Keratinocyte (primary cell): ENCODE results near the gene SNX8. TPM values are rescaled to one million over a fixed set of nuclear protein-coding genes. Genes with fewer than 3 reads are reported as not detected.

Source experiments
- DNase-seq: peaks from one replicate; pipeline ENCODE4 v3.0.0-alpha.2; 2011; ENCODE audit warnings: low read depth, missing footprints, low spot score
- FAIRE-seq: peaks from 2 replicates; lab custom pipeline; 2011; peaks lifted over from hg19 to GRCh38; lab: Jason Lieb, UNC
- H2AFZ ChIP-seq: 2 replicates; pipeline ENCODE4 v1.6.0; 2012; ENCODE audit warnings: low read length, control low read depth, inconsistent platforms; ENCODE audit not compliant: control insufficient read depth
- H3K27ac ChIP-seq: 2 replicates; pipeline ENCODE4 v1.5.1; 2011; ENCODE audit warnings: low read length; ENCODE audit not compliant: control insufficient read depth, insufficient read depth
- H3K27me3 ChIP-seq: 3 replicates; pipeline ENCODE4 v1.6.0; 2011; ENCODE audit warnings: low read length; ENCODE audit not compliant: control insufficient read depth, insufficient read depth; ENCODE audit errors: extremely low read depth
- H3K36me3 ChIP-seq, 2 experiments: 2 replicates in 1 of 2; 3 replicates in 1 of 2; pipeline ENCODE4 v1.5.1; 2011; ENCODE audit warnings: low read length in 2 of 2, mild to moderate bottlenecking in 1 of 2; ENCODE audit not compliant: control insufficient read depth in 2 of 2, insufficient read depth in 2 of 2; ENCODE audit errors: extremely low read depth in 1 of 2
- H3K4me1 ChIP-seq: 3 replicates; pipeline ENCODE4 v1.5.1; 2011; ENCODE audit warnings: low read length; ENCODE audit not compliant: control insufficient read depth, insufficient read depth; ENCODE audit errors: extremely low read depth
- H3K4me2 ChIP-seq: 3 replicates; pipeline ENCODE4 v1.6.0; 2011; ENCODE audit warnings: low read depth, low read length; ENCODE audit not compliant: control insufficient read depth, insufficient read depth; ENCODE audit errors: extremely low read depth
- H3K4me3 ChIP-seq, 3 experiments: fragments of 200-600 bp in 1 of 3; sonication (generic) in 1 of 3; 2 replicates in 2 of 3; 3 replicates in 1 of 3; pipeline ENCODE4 v1.5.1; 2011 to 2016; ENCODE audit warnings: low read length in 3 of 3, mild to moderate bottlenecking in 3 of 3, control low read depth in 2 of 3, inconsistent platforms in 1 of 3, low read depth in 1 of 3, mixed read lengths in 1 of 3, mixed run types in 1 of 3, moderate library complexity in 1 of 3; ENCODE audit not compliant: control insufficient read depth in 2 of 3, insufficient read depth in 2 of 3; ENCODE audit errors: extremely low read depth in 1 of 3
- H3K79me2 ChIP-seq: 2 replicates; pipeline ENCODE4 v1.6.0; 2012; ENCODE audit warnings: low read length; ENCODE audit not compliant: control insufficient read depth, insufficient read depth
- H3K9ac ChIP-seq: 3 replicates; pipeline ENCODE4 v1.6.0; 2011; ENCODE audit warnings: low read length; ENCODE audit not compliant: control insufficient read depth, insufficient read depth; ENCODE audit errors: extremely low read depth
- H3K9me1 ChIP-seq: 3 replicates; pipeline ENCODE4 v1.6.0; 2011; ENCODE audit warnings: low read length; ENCODE audit not compliant: control insufficient read depth, insufficient read depth; ENCODE audit errors: extremely low read depth
- H3K9me3 ChIP-seq: 2 replicates; pipeline ENCODE4 v1.5.1; 2012; ENCODE audit warnings: low read depth, low read length; ENCODE audit not compliant: control insufficient read depth
- H4K20me1 ChIP-seq: 3 replicates; pipeline ENCODE4 v1.6.0; 2011; ENCODE audit warnings: low read length; ENCODE audit not compliant: control insufficient read depth, insufficient read depth; ENCODE audit errors: extremely low read depth
- CTCF ChIP-seq, 3 experiments: IDR thresholded peaks in 1 of 3; conservative IDR thresholded peaks in 1 of 3; optimal IDR thresholded peaks in 1 of 3; 2 replicates in 2 of 3; 3 replicates in 1 of 3; pipeline versions ENCODE3 to v1.5.1; 2011; ENCODE audit warnings: low read length in 3 of 3, mild to moderate bottlenecking in 3 of 3, moderate library complexity in 2 of 3, control low read depth in 1 of 3, inconsistent platforms in 1 of 3; ENCODE audit not compliant: insufficient read depth in 2 of 3; ENCODE audit errors: extremely low read depth in 1 of 3
- EZH2 ChIP-seq: IDR thresholded peaks from one replicate; pipeline ENCODE4 v1.6.1; 2012; ENCODE audit warnings: inconsistent platforms, mild to moderate bottlenecking, low read length, moderate library complexity
- dilution Hi-C: fragments of 300-500 bp; cut with MboI; formaldehyde crosslinking; loops from one replicate; pipeline ENCODE4 v1.7.0; 2020; ENCODE audit warnings: low sequenced_read_pairs; ENCODE audit not compliant: extremely low pct_ligation_motif_present
- polyA plus RNA-seq, 5 experiments: library from polyadenylated mRNA; depleted of rRNA in 3 of 5; stranded (reverse) in 3 of 5; stranded (forward) in 1 of 5; unstranded in 1 of 5; fragments of >200 nt; gene quantifications; 1 replicate in 1 of 5; 2 replicates in 3 of 5; 3 replicates in 1 of 5; pipeline versions ENCODE4 v1.2.1 to v1.2.3, GENCODE V29; 2011 to 2012; ENCODE audit warnings: missing spikeins in 2 of 5, low read depth in 1 of 5, low replicate concordance in 1 of 5

The SNX8 gene
- polyA plus RNA-seq, 1 donor (not counting 4 experiments of a cell fraction or from before 2014, with no cell fraction given): 24.2 TPM

DNA sequence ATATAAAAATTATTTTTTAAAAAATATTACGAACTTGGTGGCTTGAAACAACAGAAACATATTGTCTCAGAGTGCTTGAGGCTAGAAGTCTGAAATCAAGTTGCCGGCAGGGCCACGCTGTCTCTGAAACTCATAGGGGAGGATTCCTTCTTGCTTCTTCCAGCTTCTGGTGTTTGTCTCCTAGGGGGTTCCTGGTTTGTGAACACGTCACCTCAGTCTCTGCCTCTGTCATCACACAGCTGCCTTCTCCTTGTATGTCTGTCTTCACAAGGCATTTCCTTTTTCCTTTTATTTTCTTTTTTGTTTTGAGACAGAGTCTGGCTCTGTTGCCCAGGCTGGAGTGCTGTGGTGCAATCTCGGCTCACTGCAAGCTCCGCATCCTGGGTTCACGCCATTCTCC, 12.7 kb upstream of the SNX8 start:
- H3K9ac ChIP-seq: no peak overlapping the region
- no peak overlapping the region for H3K27ac ChIP-seq
- H3K9me3 ChIP-seq: no peaks in the 10 kb centered on the region
- no peaks in the 10 kb centered on the region for H3K79me2 ChIP-seq
- dilution Hi-C loops: no loop called here
- no peaks in the 10 kb centered on the region for H3K27me3 ChIP-seq
- no peak overlapping the region for H3K4me3 ChIP-seq
- TF ChIP-seq CTCF (optimal IDR thresholded peaks at IDR 0.05 in 1 of 3, IDR thresholded peaks at IDR 0.05 in 1 of 3, conservative IDR thresholded peaks at IDR 0.05 in 1 of 3; ENCODE audit: extremely low read depth in 1 of 3, insufficient read depth in 2 of 3, low read length in 3 of 3) (no peak), EZH2 (no peak)
- FAIRE-seq (no peak), DNase-seq (no peak)
- H3K36me3 ChIP-seq: no peaks in the 10 kb centered on the region
- H3K4me1 ChIP-seq: no peaks in the 10 kb centered on the region
- H3K4me2 ChIP-seq: no peak overlapping the region
- H4K20me1 ChIP-seq: no peaks in the 10 kb centered on the region
- no peaks in the 10 kb centered on the region for H3K9me1 ChIP-seq
- H2AFZ ChIP-seq: no peak overlapping the region

GRCh38 chr7:2325162-2325561, 10.9 kb upstream of the SNX8 start:
- dilution Hi-C loops: no loop called here
- FAIRE-seq (no peak), DNase-seq (no peak)
- TF ChIP-seq EZH2 (no peak), CTCF (optimal IDR thresholded peaks at IDR 0.05 in 1 of 3, IDR thresholded peaks at IDR 0.05 in 1 of 3, conservative IDR thresholded peaks at IDR 0.05 in 1 of 3; ENCODE audit: extremely low read depth in 1 of 3, insufficient read depth in 2 of 3, low read length in 3 of 3) (no peak)
- H3K9ac ChIP-seq: no peak overlapping the region
- H3K9me3 ChIP-seq: no peaks in the 10 kb centered on the region
- no peaks in the 10 kb centered on the region for H3K79me2 ChIP-seq
- H3K27ac ChIP-seq: no peak overlapping the region
- H3K4me3 ChIP-seq: no peak overlapping the region
- H3K9me1 ChIP-seq: no peaks in the 10 kb centered on the region
- no peak overlapping the region for H2AFZ ChIP-seq
- H3K27me3 ChIP-seq: no peaks in the 10 kb centered on the region
- H3K4me2 ChIP-seq: no peak overlapping the region
- peaks cover 2% of the 10 kb centered on the region for H3K4me1 ChIP-seq
- no peaks in the 10 kb centered on the region for H4K20me1 ChIP-seq
- H3K36me3 ChIP-seq: no peaks in the 10 kb centered on the region
